Measurements from ENCODE around the gene C2orf80. TPM values are rescaled to one million over a fixed set of nuclear protein-coding genes. Genes with fewer than 3 reads are reported as not detected.
"Not testable (repeated sequence)": the region's sequence is repeated elsewhere in the genome, so short reads cannot be mapped to it uniquely, and the experiment has no call there.

The C2orf80 gene
- total and polyA plus RNA-seq, 2 donors (not counting 3 experiments of a cell fraction or from before 2014, with no cell fraction given): not detected

GRCh38 chr2:208118918-208119317, 70.9 kb downstream of the C2orf80 start:
- CTCF ChIA-PET: no interaction called here
- intact Hi-C loops (cut with micrococcal nuclease): no loop called here

GRCh38 chr2:208117390-208117789, 72.4 kb downstream of the C2orf80 start:
- CTCF ChIA-PET; POLR2A ChIA-PET; BruUV-seq (replicated peaks): not testable (repeated sequence)

More at GRCh38 chr2:208118918-208119317, 70.9 kb downstream of the C2orf80 start:
- Histone ChIP-seq H3K9ac (replicated peaks; ENCODE audit: extremely low read depth, insufficient read depth, low read length) (no peak overlapping the region), H3K9me3 (replicated peaks; ENCODE audit: control insufficient read depth, insufficient read depth, low read length) (no peaks in the 10 kb centered on the region), H3K4me3 (replicated peaks in 1 of 3; ENCODE audit: insufficient read depth in 1 of 3, low read depth in 1 of 3, low read length in 3 of 3) (no peak overlapping the region), H3K27ac (ENCODE audit: insufficient read depth, low read depth, low read length) (no peak overlapping the region), H3K4me2 (ENCODE audit: insufficient read depth, low read length) (no peak overlapping the region), H2AFZ (ENCODE audit: low read depth, low read length) (no peak overlapping the region), H4K20me1 (replicated peaks; ENCODE audit: control insufficient read depth, extremely low read depth, insufficient read depth, low read length) (no peaks in the 10 kb centered on the region), H3K36me3 (ENCODE audit: control insufficient read depth in 2 of 2, extremely low read depth in 1 of 2, insufficient read depth in 2 of 2, low read length in 2 of 2) (no peaks in the 10 kb centered on the region), H3K4me1 (ENCODE audit: control insufficient read depth, extremely low read depth, insufficient read depth, low read length) (no peaks in the 10 kb centered on the region), H3K79me2 (ENCODE audit: control insufficient read depth, insufficient read depth, low read length) (no peaks in the 10 kb centered on the region), H3K9me1 (replicated peaks; ENCODE audit: control insufficient read depth, extremely low read depth, insufficient read depth, low read length) (no peaks in the 10 kb centered on the region), H3K27me3 (ENCODE audit: control insufficient read depth in 2 of 2, insufficient read depth in 2 of 2, low read length in 2 of 2) (peaks cover 2 to 9% of the 10 kb centered on the region in 2 experiments)
- DNase-seq (ENCODE audit: low read depth, low spot score) (no peak), FAIRE-seq (no peak)
- POLR2A ChIA-PET: no interaction called here
- dilution Hi-C loops (cut with MboI; ENCODE audit: extremely low pct_ligation_motif_present, low sequenced_read_pairs): no loop called here
- BruUV-seq (replicated peaks): no TSS peak
- TF ChIP-seq POLR2A (IDR thresholded peaks at IDR 0.05; ENCODE audit: low read depth, low read length) (no peak), POLR2AphosphoS5 (IDR thresholded peaks at IDR 0.05; ENCODE audit: insufficient read depth, low read depth, low read length) (no peak), CTCF (IDR thresholded peaks at IDR 0.05; ENCODE audit: extremely low read depth in 1 of 2, insufficient read depth in 1 of 2, low read depth in 1 of 2, low read length in 2 of 2) (no peak), MAX (IDR thresholded peaks at IDR 0.05; ENCODE audit: insufficient read depth, insufficient read length) (no peak), JUN (IDR thresholded peaks at IDR 0.05; ENCODE audit: borderline replicate concordance, insufficient read depth, insufficient read length, low read depth) (no peak), MYC (IDR thresholded peaks at IDR 0.05; ENCODE audit: low read depth, low read length) (no peak), GATA2 (IDR thresholded peaks at IDR 0.05; ENCODE audit: insufficient read depth, insufficient read length, low read depth, low read length) (no peak), EZH2 (IDR thresholded peaks at IDR 0.05; ENCODE audit: borderline replicate concordance, low read depth, low read length, severe bottlenecking) (no peak), FOS (IDR thresholded peaks at IDR 0.05; ENCODE audit: borderline replicate concordance, insufficient read depth, low read length) (no peak)

More at GRCh38 chr2:208117390-208117789, 72.4 kb downstream of the C2orf80 start:
- DNase-seq (ENCODE audit: low read depth, low spot score); H3K9ac ChIP-seq (replicated peaks; ENCODE audit: extremely low read depth, insufficient read depth, low read length); H4K20me1 ChIP-seq (replicated peaks; ENCODE audit: control insufficient read depth, extremely low read depth, insufficient read depth, low read length); H2AFZ ChIP-seq (ENCODE audit: low read depth, low read length); H3K4me3 ChIP-seq (replicated peaks in 1 of 3; ENCODE audit: insufficient read depth in 1 of 3, low read depth in 1 of 3, low read length in 3 of 3); H3K9me1 ChIP-seq (replicated peaks; ENCODE audit: control insufficient read depth, extremely low read depth, insufficient read depth, low read length); H3K9me3 ChIP-seq (replicated peaks; ENCODE audit: control insufficient read depth, insufficient read depth, low read length); intact Hi-C loops (cut with micrococcal nuclease); H3K79me2 ChIP-seq (ENCODE audit: control insufficient read depth, insufficient read depth, low read length); H3K4me2 ChIP-seq (ENCODE audit: insufficient read depth, low read length); dilution Hi-C loops (cut with MboI; ENCODE audit: extremely low pct_ligation_motif_present, low sequenced_read_pairs); H3K4me1 ChIP-seq (ENCODE audit: control insufficient read depth, extremely low read depth, insufficient read depth, low read length); FAIRE-seq; H3K27ac ChIP-seq (ENCODE audit: insufficient read depth, low read depth, low read length); H3K36me3 ChIP-seq (ENCODE audit: control insufficient read depth in 2 of 2, extremely low read depth in 1 of 2, insufficient read depth in 2 of 2, low read length in 2 of 2): not testable (repeated sequence)
- peaks cover 11 to 18% of the 10 kb centered on the region in 2 experiments for H3K27me3 ChIP-seq (ENCODE audit: control insufficient read depth in 2 of 2, insufficient read depth in 2 of 2, low read length in 2 of 2)
